Spleen (tissue), 11 donors: ENCODE results near the gene RAB5B. TPM values are rescaled to one million over a fixed set of nuclear protein-coding genes. Genes with fewer than 3 reads are reported as not detected.

ENCODE experiments used
- DNase-seq: peaks from one replicate; pipeline ENCODE4 v3.0.0-alpha.2; 2020
- H3K27ac ChIP-seq, 8 donors: fragments of 200-600 bp; sonication (generic) in 7 of 8; 1 replicate in 4 of 8; 2 replicates in 4 of 8; pipeline versions ENCODE4 v1.5.0 to v1.8.0; 2016 to 2021; ENCODE audit warnings: inconsistent platforms in 4 of 8, mild to moderate bottlenecking in 4 of 8, moderate library complexity in 1 of 8
- H3K27me3 ChIP-seq, 7 donors: fragments of 200-600 bp; sonication (generic) in 6 of 7; replicated peaks in 1 of 7; 1 replicate in 4 of 7; 2 replicates in 3 of 7; pipeline versions ENCODE4 v1.5.0 to v1.8.0; 2016 to 2021; ENCODE audit warnings: inconsistent platforms in 3 of 7, mild to moderate bottlenecking in 1 of 7
- H3K36me3 ChIP-seq, 6 donors: fragments of 200-600 bp; sonication (generic) in 5 of 6; 1 replicate in 4 of 6; 2 replicates in 2 of 6; pipeline versions ENCODE4 v1.5.0 to v1.8.0; 2016 to 2021; ENCODE audit warnings: inconsistent platforms in 2 of 6
- H3K4me1 ChIP-seq, 6 donors: fragments of 200-600 bp; sonication (generic) in 5 of 6; 1 replicate in 3 of 6; 2 replicates in 3 of 6; pipeline versions ENCODE4 v1.5.0 to v1.8.0; 2016 to 2021; ENCODE audit warnings: inconsistent platforms in 3 of 6
- H3K4me3 ChIP-seq, 8 donors: fragments of 200-600 bp; sonication (generic) in 7 of 8; 1 replicate in 4 of 8; 2 replicates in 4 of 8; pipeline versions ENCODE4 v1.5.0 to v1.8.0; 2016 to 2021; ENCODE audit warnings: inconsistent platforms in 4 of 8, mild to moderate bottlenecking in 4 of 8, moderate library complexity in 2 of 8
- H3K9me3 ChIP-seq, 8 donors: fragments of 200-600 bp; sonication (generic) in 7 of 8; 1 replicate in 4 of 8; 2 replicates in 4 of 8; pipeline versions ENCODE4 v1.5.0 to v1.8.0; 2016 to 2021; ENCODE audit warnings: inconsistent platforms in 4 of 8
- POLR2A ChIP-seq, 3 donors: fragments of 450-650 bp; IDR thresholded peaks; one replicate each; pipeline ENCODE4 v1.5.1; 2017; ENCODE audit warnings: antibody characterized with exemption in 3 of 3, mild to moderate bottlenecking in 1 of 3
- POLR2AphosphoS5 ChIP-seq, 3 donors: sonication (generic); formaldehyde crosslinking; IDR thresholded peaks; one replicate each; pipeline ENCODE4 v1.5.1; 2017; ENCODE audit warnings: antibody characterized with exemption in 3 of 3
- WGBS, 5 donors: extraction: QIAGEN DNeasy Blood & Tissue Kit in 3 of 5; methylation state at CpG; one replicate each; pipeline versions ENCODE4 v1.1.5 to v1.1.7; 2013 to 2018; 5-methylcytosine and 5-hydroxymethylcytosine counted together
- intact Hi-C: fragments of 100-400 bp; cut with DNase I; formaldehyde crosslinking; loops from one replicate; pipeline ENCODE4 v1.15.0; 2023; ENCODE audit warnings: low total_unique reads
- polyA plus RNA-seq, 3 donors: library from polyadenylated mRNA; stranded (reverse); fragments of 200-250 nt; gene quantifications; one replicate each; pipeline ENCODE4 v1.2.1, GENCODE V29; 2013
- total RNA-seq, 7 donors: library from RNA; depleted of rRNA in 3 of 7; stranded (reverse); fragments of >200 nt in 3 of 7; fragmentation: NEBNext Ultra II Directional in 4 of 7; extraction: Animal tissue kit (Norgen Biotek cat#: 25700) in 4 of 7; gene quantifications; one replicate each; pipeline versions ENCODE4 v1.1.0 to v1.2.1, GENCODE V29; 2016 to 2021
- TF ChIP-seq, protein P1 (sequence below), 11 experiments: fragments of 200-600 bp in 7 of 11; fragments of 450-650 bp in 4 of 11; sonication (generic) in 4 of 11; IDR thresholded peaks in 8 of 11; conservative IDR thresholded peaks in 3 of 11; 1 replicate in 7 of 11; 2 replicates in 4 of 11; pipeline versions ENCODE4 v1.4.0 to v1.8.0; 2016 to 2021; ENCODE audit warnings: antibody characterized with exemption in 11 of 11, inconsistent platforms in 4 of 11, mild to moderate bottlenecking in 1 of 11
- donor health status: healthy with polysubstance abuse.
- donor health status: DM: no; HTN: no; CAD: no; lungs with moderate emphysema.
- donor health status: DM: no; HTN: no; CAD: no.
- donor health status: Bipolar disorder and iron deficiency.
- donor health status: healthy.
- donor health status: DM: no; HTN: no; CAD: no.
- donor health status: DM: yes; HTN: yes; CAD: no.

The RAB5B gene
- total and polyA plus RNA-seq, 10 donors = 30.9 to 101 (median 81.4) TPM

DNA sequence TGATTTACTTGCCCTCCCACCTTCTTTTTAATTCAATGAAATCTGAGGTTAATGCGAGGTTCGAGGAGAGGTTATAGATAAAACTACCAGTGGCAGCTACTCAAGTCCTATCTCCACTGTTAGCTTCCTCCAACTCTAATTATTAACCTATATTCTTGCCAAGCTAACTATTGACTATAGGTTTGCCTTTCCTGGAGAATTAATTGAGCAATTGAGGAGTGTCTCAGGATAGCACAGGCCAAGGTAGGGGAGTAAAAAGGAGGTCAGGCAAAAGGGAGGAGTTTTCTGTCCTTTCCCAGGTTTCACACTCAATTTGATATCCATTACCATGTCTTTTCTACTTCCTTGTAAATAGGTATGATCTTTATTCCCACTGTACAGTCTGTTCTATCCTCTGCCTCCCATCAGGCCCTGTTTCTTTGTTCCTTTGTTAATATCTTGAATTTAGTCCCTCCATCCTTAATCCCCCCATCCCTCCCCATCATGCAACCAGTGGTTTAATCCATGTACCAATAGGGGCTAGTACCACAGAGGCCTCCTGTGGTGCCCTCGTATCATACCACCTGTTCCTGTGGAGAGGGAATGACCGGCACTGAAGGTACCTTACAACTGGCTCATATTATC lies 19.5 kb downstream of the RAB5B start:
- peaks cover 0 to 30% (median 21%) of the 10 kb centered on the region in 6 donors for H3K4me1 ChIP-seq

DNA sequence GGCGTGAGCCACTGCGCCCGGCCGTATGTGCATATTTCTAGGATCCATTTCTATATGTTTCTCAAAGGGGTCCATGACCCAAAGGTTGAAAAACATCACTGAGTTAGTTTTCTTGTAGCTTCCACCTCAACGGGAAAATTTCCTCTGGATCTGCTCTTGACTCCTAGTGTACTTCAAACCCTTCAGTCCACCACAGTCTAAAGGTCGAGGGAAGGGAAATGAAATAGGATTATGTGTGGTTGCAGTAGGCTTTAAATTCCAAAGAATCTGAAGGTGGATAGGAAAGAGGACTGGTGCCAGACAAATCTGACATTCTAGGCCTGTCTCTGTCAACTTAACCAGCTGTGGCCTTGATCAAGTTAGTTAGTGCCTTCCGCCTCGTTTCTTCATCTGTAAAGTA lies 21.5 kb downstream of the RAB5B start:
- Histone ChIP-seq H3K36me3 (peaks cover 7 to 62% (median 46%) of the 10 kb centered on the region in 6 donors), H3K9me3 (no peaks in the 10 kb centered on the region), H3K27ac (peak overlapping the region in 1 of 8 donors; percentile 88), H3K4me1 (peaks cover 0 to 35% (median 23%) of the 10 kb centered on the region in 6 donors), H3K4me3 (no peak overlapping the region), H3K27me3 (no peaks in the 10 kb centered on the region)
- intact Hi-C loops = loop anchor here (5.0 kb wide), 1 partner anchor 47 kb away; the partner anchor contains the start of gene RPS26
- no peak for DNase-seq
- WGBS, 5 donors = 81 to 91% (median 86%) methylated on average over 8 of the region's 8 CpGs
- TF ChIP-seq POLR2AphosphoS5 (IDR thresholded peaks at IDR 0.05) = no peak
- no peak for TF ChIP-seq POLR2A (IDR thresholded peaks at IDR 0.05)
- TF ChIP-seq, protein P1, sequence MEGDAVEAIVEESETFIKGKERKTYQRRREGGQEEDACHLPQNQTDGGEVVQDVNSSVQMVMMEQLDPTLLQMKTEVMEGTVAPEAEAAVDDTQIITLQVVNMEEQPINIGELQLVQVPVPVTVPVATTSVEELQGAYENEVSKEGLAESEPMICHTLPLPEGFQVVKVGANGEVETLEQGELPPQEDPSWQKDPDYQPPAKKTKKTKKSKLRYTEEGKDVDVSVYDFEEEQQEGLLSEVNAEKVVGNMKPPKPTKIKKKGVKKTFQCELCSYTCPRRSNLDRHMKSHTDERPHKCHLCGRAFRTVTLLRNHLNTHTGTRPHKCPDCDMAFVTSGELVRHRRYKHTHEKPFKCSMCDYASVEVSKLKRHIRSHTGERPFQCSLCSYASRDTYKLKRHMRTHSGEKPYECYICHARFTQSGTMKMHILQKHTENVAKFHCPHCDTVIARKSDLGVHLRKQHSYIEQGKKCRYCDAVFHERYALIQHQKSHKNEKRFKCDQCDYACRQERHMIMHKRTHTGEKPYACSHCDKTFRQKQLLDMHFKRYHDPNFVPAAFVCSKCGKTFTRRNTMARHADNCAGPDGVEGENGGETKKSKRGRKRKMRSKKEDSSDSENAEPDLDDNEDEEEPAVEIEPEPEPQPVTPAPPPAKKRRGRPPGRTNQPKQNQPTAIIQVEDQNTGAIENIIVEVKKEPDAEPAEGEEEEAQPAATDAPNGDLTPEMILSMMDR (IDR thresholded peaks at IDR 0.05 in 8 of 11, conservative IDR thresholded peaks at IDR 0.05 in 3 of 11) = no peak

More for the DNA sequence above, 19.5 kb downstream of the RAB5B start:
- no peak for DNase-seq
- 82 to 97% (median 87%) methylated on average over 4 of the region's 4 CpGs for WGBS, 5 donors
- peaks cover 7 to 73% (median 64%) of the 10 kb centered on the region in 6 donors for H3K36me3 ChIP-seq
- no peaks in the 10 kb centered on the region for H3K9me3 ChIP-seq
- no peaks in the 10 kb centered on the region for H3K27me3 ChIP-seq
- no peak for TF ChIP-seq POLR2A (IDR thresholded peaks at IDR 0.05)
- TF ChIP-seq, protein P1 (IDR thresholded peaks at IDR 0.05 in 8 of 11, conservative IDR thresholded peaks at IDR 0.05 in 3 of 11) = no peak
- TF ChIP-seq POLR2AphosphoS5 (IDR thresholded peaks at IDR 0.05) = no peak
- no peak overlapping the region for H3K4me3 ChIP-seq
- peak overlapping the region in 1 of 8 donors; percentile 10 for H3K27ac ChIP-seq
- intact Hi-C loops = no loop called here

DNA sequence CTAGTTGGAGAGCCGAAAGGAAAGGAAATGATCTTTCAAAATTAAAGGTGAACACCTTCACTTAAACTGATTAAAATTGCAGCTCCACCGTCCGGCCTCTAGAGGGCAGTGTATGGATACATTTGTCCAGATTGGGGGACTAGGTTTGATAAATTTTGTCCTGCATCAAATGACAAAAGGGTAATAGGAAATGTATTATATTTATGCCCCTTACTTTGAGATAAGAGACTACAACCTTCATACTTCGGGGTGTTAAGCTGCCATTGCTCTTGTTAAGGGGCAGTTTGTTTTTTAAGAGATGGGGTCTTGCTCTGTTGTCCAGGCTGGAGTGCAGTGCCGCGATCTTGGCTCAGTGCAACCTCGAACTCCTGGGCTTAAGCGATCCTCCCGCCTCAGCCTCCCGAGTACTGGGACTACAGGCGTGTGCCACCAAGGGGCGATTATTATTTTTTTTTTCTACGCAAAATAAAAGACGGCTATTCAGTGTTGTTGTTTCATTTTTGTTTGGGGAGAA lies 22.4 kb downstream of the RAB5B start:
- H3K4me3 ChIP-seq = peak overlapping the region; percentile 28 to 78 (median 52)
- intact Hi-C loops = loop anchor here (5.0 kb wide), 1 partner anchor 46 kb away; the partner anchor contains the start of gene RPS26
- TF ChIP-seq POLR2A (IDR thresholded peaks at IDR 0.05) = no peak
- TF ChIP-seq, protein P1 (IDR thresholded peaks at IDR 0.05 in 8 of 11, conservative IDR thresholded peaks at IDR 0.05 in 3 of 11) = peak; percentile 60 to 90 (median 82)
- H3K4me1 ChIP-seq = peaks cover 0 to 35% (median 23%) of the 10 kb centered on the region in 6 donors
- H3K27ac ChIP-seq = peak overlapping the region in 7 of 8 donors; percentile 65 to 88 (median 85)
- no peaks in the 10 kb centered on the region for H3K9me3 ChIP-seq
- peaks cover 0 to 55% (median 37%) of the 10 kb centered on the region in 6 donors for H3K36me3 ChIP-seq
- H3K27me3 ChIP-seq = no peaks in the 10 kb centered on the region
- WGBS, 5 donors = 25 to 33% (median 29%) methylated on average over 14 of the region's 14 CpGs
- DNase-seq = peak; percentile 79
